H9 (cell line): ENCODE data around the gene LRRN3. TPM values are rescaled to one million over a fixed set of nuclear protein-coding genes. Genes with fewer than 3 reads are reported as not detected.

ENCODE experiments used
- DNase-seq: peaks from one replicate; pipeline ENCODE4 v3.0.0-alpha.2; 2017
- H2AFZ ChIP-seq: one replicate; pipeline ENCODE4 v1.6.1; 2013; ENCODE audit warnings: mild to moderate bottlenecking, low read length, control low read depth, moderate library complexity
- H2AK5ac ChIP-seq: 2 replicates; pipeline ENCODE4 v1.6.1; 2013; ENCODE audit warnings: low read length, control low read depth, mixed read lengths; ENCODE audit not compliant: insufficient read length
- H2BK120ac ChIP-seq: one replicate; pipeline ENCODE4 v1.6.1; 2013; ENCODE audit warnings: low read depth, mild to moderate bottlenecking, low read length, control low read depth, inconsistent platforms; ENCODE audit not compliant: poor library complexity, severe bottlenecking
- H2BK12ac ChIP-seq: 2 replicates; pipeline ENCODE4 v1.6.1; 2013; ENCODE audit warnings: low read length, control low read depth, mixed read lengths, low read depth; ENCODE audit not compliant: insufficient read length
- H2BK15ac ChIP-seq: 2 replicates; pipeline ENCODE4 v1.6.1; 2013; ENCODE audit warnings: low read depth, low read length, control low read depth
- H2BK20ac ChIP-seq: one replicate; pipeline ENCODE4 v1.6.1; 2013; ENCODE audit warnings: low read depth, mild to moderate bottlenecking, low read length, control low read depth, inconsistent platforms; ENCODE audit not compliant: poor library complexity, severe bottlenecking
- H2BK5ac ChIP-seq: 2 replicates; pipeline ENCODE4 v1.6.1; 2013; ENCODE audit warnings: low read length, control low read depth, mixed read lengths; ENCODE audit not compliant: insufficient read length
- H3K14ac ChIP-seq: 2 replicates; pipeline ENCODE4 v1.6.1; 2013; ENCODE audit warnings: low read length, control low read depth; ENCODE audit not compliant: insufficient read depth
- H3K18ac ChIP-seq: 2 replicates; pipeline ENCODE4 v1.6.1; 2013; ENCODE audit warnings: low read depth, mild to moderate bottlenecking, mixed read lengths, low read length, control low read depth; ENCODE audit not compliant: insufficient read length
- H3K23ac ChIP-seq: 2 replicates; pipeline ENCODE4 v1.6.1; 2013; ENCODE audit warnings: low read length, control low read depth, mixed read lengths, low read depth; ENCODE audit not compliant: insufficient read length
- H3K23me2 ChIP-seq: 2 replicates; pipeline ENCODE4 v1.6.1; 2013; ENCODE audit warnings: low read depth, mild to moderate bottlenecking, mixed read lengths, low read length, control low read depth; ENCODE audit not compliant: insufficient read length, poor library complexity, severe bottlenecking
- H3K27ac ChIP-seq: 2 replicates; pipeline ENCODE4 v1.5.1; 2013; ENCODE audit warnings: low read length, control low read depth, mixed read lengths, low read depth; ENCODE audit not compliant: insufficient read length
- H3K27me3 ChIP-seq: 2 replicates; pipeline ENCODE4 v1.6.1; 2013; ENCODE audit warnings: low read length, control low read depth, inconsistent platforms; ENCODE audit not compliant: insufficient read depth
- H3K4ac ChIP-seq: 2 replicates; pipeline ENCODE4 v1.6.1; 2013; ENCODE audit warnings: low read depth, mild to moderate bottlenecking, control low read depth, inconsistent platforms, low read length, moderate library complexity
- H3K4me1 ChIP-seq: 2 replicates; pipeline ENCODE4 v1.6.1; 2013; ENCODE audit warnings: low read length, control low read depth, inconsistent platforms; ENCODE audit not compliant: insufficient read depth
- H3K4me2 ChIP-seq: 2 replicates; pipeline ENCODE4 v1.6.1; 2013; ENCODE audit warnings: low read length, control low read depth, mixed read lengths; ENCODE audit not compliant: insufficient read length, insufficient read depth
- H3K56ac ChIP-seq: 2 replicates; pipeline ENCODE4 v1.6.1; 2013; ENCODE audit warnings: low read depth, mild to moderate bottlenecking, mixed read lengths, low read length, control low read depth; ENCODE audit not compliant: insufficient read length
- H3K79me1 ChIP-seq: 2 replicates; pipeline ENCODE4 v1.6.1; 2013; ENCODE audit warnings: low read depth, mild to moderate bottlenecking, moderate library complexity, low read length, control low read depth, inconsistent platforms; ENCODE audit not compliant: insufficient read depth, poor library complexity, severe bottlenecking
- H3K79me2 ChIP-seq: 2 replicates; pipeline ENCODE4 v1.6.1; 2013; ENCODE audit warnings: low read length, control low read depth, inconsistent platforms; ENCODE audit not compliant: insufficient read depth
- H3K9ac ChIP-seq: 2 replicates; pipeline ENCODE4 v1.6.1; 2013; ENCODE audit warnings: low read length, control low read depth, mixed read lengths; ENCODE audit not compliant: insufficient read length; ENCODE audit errors: extremely low read depth
- H3K9me3 ChIP-seq: one replicate; pipeline ENCODE4 v1.6.1; 2013; ENCODE audit warnings: low read depth, low read length, inconsistent platforms; ENCODE audit not compliant: control insufficient read depth
- H3T11ph ChIP-seq: one replicate; pipeline ENCODE4 v1.6.1; 2013; ENCODE audit warnings: mild to moderate bottlenecking, low read length, control low read depth, inconsistent platforms
- H4K20me1 ChIP-seq: one replicate; pipeline ENCODE4 v1.6.1; 2013; ENCODE audit not compliant: control insufficient read depth, insufficient read length, insufficient read depth
- H4K5ac ChIP-seq: 2 replicates; pipeline ENCODE4 v1.6.1; 2013; ENCODE audit warnings: low read depth, mild to moderate bottlenecking, mixed read lengths, low read length, control low read depth; ENCODE audit not compliant: insufficient read length
- H4K8ac ChIP-seq: replicated peaks from 2 replicates; pipeline ENCODE4 v1.6.1; 2013; ENCODE audit warnings: low read length, control low read depth, mixed read lengths, low read depth; ENCODE audit not compliant: insufficient read length
- H4K91ac ChIP-seq: 2 replicates; pipeline ENCODE4 v1.6.1; 2013; ENCODE audit warnings: low read depth, mild to moderate bottlenecking, moderate library complexity, mixed read lengths, low read length, control low read depth; ENCODE audit not compliant: insufficient read length
- H3K27ac Mint-ChIP-seq, 3 experiments: 2 replicates in 2 of 3; 3 replicates in 1 of 3; pipeline ENCODE4 v1.8.0; 2020 to 2021; ENCODE audit warnings: mixed read lengths in 3 of 3, mild to moderate bottlenecking in 1 of 3, moderate library complexity in 1 of 3
- H3K27me3 Mint-ChIP-seq: 2 replicates; pipeline ENCODE4 v1.8.0; 2021; ENCODE audit warnings: low read depth, mild to moderate bottlenecking, moderate library complexity, mixed read lengths
- H3K36me3 Mint-ChIP-seq, 3 experiments: 2 replicates in 2 of 3; 3 replicates in 1 of 3; pipeline ENCODE4 v1.8.0; 2020 to 2021; ENCODE audit warnings: low read depth in 3 of 3, mixed read lengths in 3 of 3; ENCODE audit not compliant: insufficient read depth in 1 of 3
- H3K4me1 Mint-ChIP-seq, 2 experiments: 2 replicates each; pipeline ENCODE4 v1.8.0; 2020; ENCODE audit warnings: mixed read lengths in 2 of 2
- H3K4me3 Mint-ChIP-seq, 2 experiments: 2 replicates in 1 of 2; 3 replicates in 1 of 2; pipeline ENCODE4 v1.8.0; 2020 to 2021; ENCODE audit warnings: mild to moderate bottlenecking in 2 of 2, mixed read lengths in 2 of 2, moderate library complexity in 1 of 2
- H3K9me3 Mint-ChIP-seq, 2 experiments: 2 replicates in 1 of 2; 3 replicates in 1 of 2; pipeline ENCODE4 v1.8.0; 2020; ENCODE audit warnings: mild to moderate bottlenecking in 2 of 2, mixed read lengths in 2 of 2, moderate library complexity in 1 of 2
- CTCF ChIP-seq: fragments of 200-600 bp; sonication (generic); conservative IDR thresholded peaks from 3 replicates; pipeline ENCODE4 v1.8.0; 2021; ENCODE audit warnings: antibody characterized with exemption, mild to moderate bottlenecking
- WGBS: extraction: QIAGEN DNeasy Blood & Tissue Kit; methylation state at CpG from one replicate; pipeline ENCODE4 v1.1.7; 2013; ENCODE audit warnings: missing lambda C conversion rate, low lambda C conversion rate, mixed read lengths; ENCODE audit not compliant: insufficient read length; ENCODE audit errors: extremely low coverage; 5-methylcytosine and 5-hydroxymethylcytosine counted together
- total RNA-seq: library from RNA; stranded (reverse); gene quantifications from 2 replicates; pipeline ENCODE4 v1.2.1, GENCODE V29; 2021

LRRN3 gene
- total RNA-seq, 1 experiment from 2014 or later = 0.77 TPM

GRCh38 chr7:111115966-111116365 is 25.0 kb downstream of the LRRN3 start:
- no CpG with 5 or more reads among the region's 2 CpGs for WGBS
- no peak overlapping the region for H2AK5ac ChIP-seq
- H2BK20ac ChIP-seq = no peak overlapping the region
- no peak overlapping the region for H3T11ph ChIP-seq
- no peak overlapping the region for H3K23ac ChIP-seq
- Mint-ChIP-seq H3K4me3 (no peak overlapping the region), H3K9me3 (no peaks in the 10 kb centered on the region), H3K27ac (peak overlapping the region in 2 of 3 experiments; percentile 5 to 40; a peak in 3 of 7 replicates), H3K36me3 (no peaks in the 10 kb centered on the region; a peak in 1 of 7 replicates), H3K4me1 (peaks cover 4 to 7% of the 10 kb centered on the region in 2 experiments; a peak in 3 of 4 replicates), H3K27me3 (no peaks in the 10 kb centered on the region)
- H2BK15ac ChIP-seq = no peak overlapping the region
- H3K18ac ChIP-seq = no peak overlapping the region
- no peaks in the 10 kb centered on the region for H3K79me2 ChIP-seq
- H3K79me1 ChIP-seq = no peaks in the 10 kb centered on the region
- H3K14ac ChIP-seq = no peak overlapping the region
- H2BK5ac ChIP-seq = no peak overlapping the region
- H3K9me3 ChIP-seq = no peaks in the 10 kb centered on the region
- H4K20me1 ChIP-seq = no peaks in the 10 kb centered on the region
- no peak overlapping the region for H3K9ac ChIP-seq
- TF ChIP-seq CTCF = no peak
- H4K5ac ChIP-seq = no peak overlapping the region
- no peaks in the 10 kb centered on the region for H3K27me3 ChIP-seq
- no peak overlapping the region for H3K4ac ChIP-seq
- H4K91ac ChIP-seq = no peak overlapping the region
- no peak overlapping the region for H2BK12ac ChIP-seq
- no peak overlapping the region for H2BK120ac ChIP-seq
- no peaks in the 10 kb centered on the region for H3K4me1 ChIP-seq
- no peak overlapping the region for H3K27ac ChIP-seq
- H4K8ac ChIP-seq = no peak overlapping the region
- H2AFZ ChIP-seq = no peak overlapping the region
- no peaks in the 10 kb centered on the region for H3K23me2 ChIP-seq
- DNase-seq = no peak
- no peak overlapping the region for H3K4me2 ChIP-seq
- no peak overlapping the region for H3K56ac ChIP-seq
